ENCODE data around the gene DMD. TPM values are rescaled to one million over a fixed set of nuclear protein-coding genes. Genes with fewer than 3 reads are reported as not detected.

DMD gene
- total RNA-seq, 1 experiment from 2014 or later, result 25.3 TPM

- no peak overlapping the region for H3K4me3 ChIP-seq
- H3K79me2 ChIP-seq (ENCODE audit: low read depth), result no peaks in the 10 kb centered on the region
- H3K27ac ChIP-seq, result no peak overlapping the region
- intact Hi-C loops (cut with micrococcal nuclease; ENCODE audit: unreplicated experiment), result no loop called here
- DNase-seq, result no peak
- H3K4me1 ChIP-seq (replicated peaks; ENCODE audit: insufficient read depth), result peaks cover 11% of the 10 kb centered on the region
- TF ChIP-seq EZH2 (IDR thresholded peaks at IDR 0.05; ENCODE audit: low read depth), result no peak
- TF ChIP-seq, protein P1, sequence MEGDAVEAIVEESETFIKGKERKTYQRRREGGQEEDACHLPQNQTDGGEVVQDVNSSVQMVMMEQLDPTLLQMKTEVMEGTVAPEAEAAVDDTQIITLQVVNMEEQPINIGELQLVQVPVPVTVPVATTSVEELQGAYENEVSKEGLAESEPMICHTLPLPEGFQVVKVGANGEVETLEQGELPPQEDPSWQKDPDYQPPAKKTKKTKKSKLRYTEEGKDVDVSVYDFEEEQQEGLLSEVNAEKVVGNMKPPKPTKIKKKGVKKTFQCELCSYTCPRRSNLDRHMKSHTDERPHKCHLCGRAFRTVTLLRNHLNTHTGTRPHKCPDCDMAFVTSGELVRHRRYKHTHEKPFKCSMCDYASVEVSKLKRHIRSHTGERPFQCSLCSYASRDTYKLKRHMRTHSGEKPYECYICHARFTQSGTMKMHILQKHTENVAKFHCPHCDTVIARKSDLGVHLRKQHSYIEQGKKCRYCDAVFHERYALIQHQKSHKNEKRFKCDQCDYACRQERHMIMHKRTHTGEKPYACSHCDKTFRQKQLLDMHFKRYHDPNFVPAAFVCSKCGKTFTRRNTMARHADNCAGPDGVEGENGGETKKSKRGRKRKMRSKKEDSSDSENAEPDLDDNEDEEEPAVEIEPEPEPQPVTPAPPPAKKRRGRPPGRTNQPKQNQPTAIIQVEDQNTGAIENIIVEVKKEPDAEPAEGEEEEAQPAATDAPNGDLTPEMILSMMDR (conservative IDR thresholded peaks at IDR 0.05), result no peak
- no peaks in the 10 kb centered on the region for H4K20me1 ChIP-seq (ENCODE audit: insufficient read depth)
- no peaks in the 10 kb centered on the region for H3F3A ChIP-seq (ENCODE audit: insufficient read depth, low read depth)
- BruUV-seq (replicated peaks), result no TSS peak
- no peaks in the 10 kb centered on the region for H3K9me2 ChIP-seq (ENCODE audit: insufficient read depth)
- H3K36me3 ChIP-seq (ENCODE audit: low read depth), result no peaks in the 10 kb centered on the region
- H3K27me3 ChIP-seq (ENCODE audit: insufficient read depth, low read depth), result no peaks in the 10 kb centered on the region
- no peak overlapping the region for H2AFZ ChIP-seq
- no peaks in the 10 kb centered on the region for H3K9me3 ChIP-seq (ENCODE audit: insufficient read depth, low read depth)
- H3K4me2 ChIP-seq, result no peak overlapping the region
- ChIA-PET POLR2A (ENCODE audit: unreplicated experiment) (no interaction called here), CTCF (no interaction called here)
Measured at GRCh38 chrX:31331015-31331414, 1880.3 kb downstream of the DMD start.

- Histone ChIP-seq H3K79me2 (ENCODE audit: low read depth) (no peaks in the 10 kb centered on the region), H3K4me3 (no peak overlapping the region), H3K27ac (no peak overlapping the region), H3F3A (ENCODE audit: insufficient read depth, low read depth) (no peaks in the 10 kb centered on the region), H3K36me3 (ENCODE audit: low read depth) (no peaks in the 10 kb centered on the region), H3K4me1 (replicated peaks; ENCODE audit: insufficient read depth) (peaks cover 11% of the 10 kb centered on the region), H3K4me2 (no peak overlapping the region), H3K9me2 (ENCODE audit: insufficient read depth) (no peaks in the 10 kb centered on the region), H4K20me1 (ENCODE audit: insufficient read depth) (no peaks in the 10 kb centered on the region), H3K9me3 (ENCODE audit: insufficient read depth, low read depth) (no peaks in the 10 kb centered on the region), H2AFZ (no peak overlapping the region), H3K27me3 (ENCODE audit: insufficient read depth, low read depth) (no peaks in the 10 kb centered on the region)
- DNase-seq, result no peak
- BruUV-seq (replicated peaks), result no TSS peak
- intact Hi-C loops (cut with micrococcal nuclease; ENCODE audit: unreplicated experiment), result no loop called here
- CTCF ChIA-PET, result no interaction called here
- TF ChIP-seq, protein P1 (conservative IDR thresholded peaks at IDR 0.05), result no peak
- no peak for TF ChIP-seq EZH2 (IDR thresholded peaks at IDR 0.05; ENCODE audit: low read depth)
- POLR2A ChIA-PET (ENCODE audit: unreplicated experiment), result no interaction called here
Measured at GRCh38 chrX:31329298-31329697, 1882.1 kb downstream of the DMD start.

DNA sequence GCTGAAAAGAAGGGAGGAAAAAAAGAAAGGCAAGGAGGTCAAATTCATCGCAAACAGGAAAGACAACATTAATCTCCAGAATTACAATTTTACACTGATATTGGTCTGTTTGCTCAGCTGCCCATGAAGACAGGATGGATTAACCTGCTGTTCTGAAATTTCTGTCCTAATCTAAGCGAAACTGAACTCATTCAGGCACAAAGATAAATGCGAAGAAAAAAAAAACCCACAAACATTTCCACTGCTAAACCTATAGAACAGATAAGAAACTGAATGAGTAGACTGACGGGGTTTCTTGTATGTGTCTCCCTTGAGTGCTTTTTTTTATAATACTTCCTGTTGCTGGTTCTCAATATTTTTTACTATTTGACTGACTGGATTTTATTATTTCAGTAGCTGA lies 1887.7 kb downstream of the DMD start:
- intact Hi-C loops (cut with micrococcal nuclease; ENCODE audit: unreplicated experiment), result no loop called here
- CTCF ChIA-PET, result no interaction called here
- no peak overlapping the region for H3K4me2 ChIP-seq
- H3K9me2 ChIP-seq (ENCODE audit: insufficient read depth), result no peaks in the 10 kb centered on the region
- no peak overlapping the region for H2AFZ ChIP-seq
- H3K4me1 ChIP-seq (replicated peaks; ENCODE audit: insufficient read depth), result no peaks in the 10 kb centered on the region
- TF ChIP-seq, protein P1 (conservative IDR thresholded peaks at IDR 0.05), result no peak
- TF ChIP-seq EZH2 (IDR thresholded peaks at IDR 0.05; ENCODE audit: low read depth), result no peak
- H3K27ac ChIP-seq, result no peak overlapping the region
- no peak for DNase-seq
- no peaks in the 10 kb centered on the region for H3K36me3 ChIP-seq (ENCODE audit: low read depth)
- no peaks in the 10 kb centered on the region for H3F3A ChIP-seq (ENCODE audit: insufficient read depth, low read depth)
- H3K79me2 ChIP-seq (ENCODE audit: low read depth), result no peaks in the 10 kb centered on the region
- POLR2A ChIA-PET (ENCODE audit: unreplicated experiment), result no interaction called here
- no peak overlapping the region for H3K4me3 ChIP-seq
- H3K9me3 ChIP-seq (ENCODE audit: insufficient read depth, low read depth), result no peaks in the 10 kb centered on the region
- BruUV-seq (replicated peaks), result no TSS peak
- H3K27me3 ChIP-seq (ENCODE audit: insufficient read depth, low read depth), result no peaks in the 10 kb centered on the region
- no peaks in the 10 kb centered on the region for H4K20me1 ChIP-seq (ENCODE audit: insufficient read depth)
